WTC11 (cell line): Measurements from ENCODE around the gene UTF1. TPM values are rescaled to one million over a fixed set of nuclear protein-coding genes. Genes with fewer than 3 reads are reported as not detected.

Experiments used
- ATAC-seq: fragments of 200-7000 bp; cut with Tn5 transposase; 2 replicates; pipeline ENCODE4 v1.10.0; 2021; ENCODE audit warnings: mild to moderate bottlenecking, moderate library complexity
- CTCF ChIA-PET: fragments of 300-600 bp; sonication (Branson Sonifier 250); formaldehyde crosslinking; loops from one replicate; lab custom pipeline; 2021; ENCODE audit warnings: antibody characterized with exemption; lab: Charles Lee
- POLR2A ChIA-PET: fragments of 350-600 bp; sonication (Branson Sonifier 250); formaldehyde crosslinking; loops from one replicate; lab custom pipeline; 2021; ENCODE audit warnings: antibody characterized with exemption; lab: Charles Lee
- DNase-seq: peaks from one replicate; pipeline ENCODE4 v3.0.0; 2021; ENCODE audit warnings: low spot score
- H3K27ac Mint-ChIP-seq: 2 replicates; pipeline ENCODE4 v1.8.0; 2021; ENCODE audit warnings: mixed read lengths
- H3K27me3 Mint-ChIP-seq: 2 replicates; pipeline ENCODE4 v1.8.0; 2021; ENCODE audit warnings: low read depth, mild to moderate bottlenecking, moderate library complexity, mixed read lengths
- H3K36me3 Mint-ChIP-seq: 2 replicates; pipeline ENCODE4 v1.8.0; 2021; ENCODE audit warnings: mixed read lengths
- H3K4me1 Mint-ChIP-seq: 2 replicates; pipeline ENCODE4 v1.8.0; 2022; ENCODE audit warnings: mixed read lengths
- H3K4me3 Mint-ChIP-seq: 2 replicates; pipeline ENCODE4 v1.8.0; 2021; ENCODE audit warnings: mild to moderate bottlenecking, moderate library complexity, mixed read lengths
- H3K9me3 Mint-ChIP-seq: 2 replicates; pipeline ENCODE4 v1.8.0; 2021; ENCODE audit warnings: mixed read lengths
- CREM ChIP-seq: sonication (generic); formaldehyde crosslinking; IDR thresholded peaks from 2 replicates; pipeline ENCODE4 v1.8.1; 2022; ENCODE audit warnings: mild to moderate bottlenecking, missing genetic modification reagents, moderate library complexity
- EMX1 ChIP-seq: fragments of 250-450 bp; sonication (Bioruptor Pico); IDR thresholded peaks from 2 replicates; pipeline ENCODE4 v1.8.0; 2021; ENCODE audit warnings: mild to moderate bottlenecking
- ERG ChIP-seq: fragments of 250-450 bp; sonication (Bioruptor Pico); IDR thresholded peaks from 2 replicates; pipeline ENCODE4 v1.8.0; 2021; ENCODE audit warnings: mild to moderate bottlenecking
- FOXJ3 ChIP-seq: sonication (generic); formaldehyde crosslinking; IDR thresholded peaks from 2 replicates; pipeline ENCODE4 v1.9.0; 2021; ENCODE audit warnings: missing genetic modification reagents, mild to moderate bottlenecking, borderline replicate concordance
- FOXP4 ChIP-seq: sonication (generic); formaldehyde crosslinking; IDR thresholded peaks from 2 replicates; pipeline ENCODE4 v1.8.0; 2022; ENCODE audit warnings: mild to moderate bottlenecking, missing genetic modification reagents
- MXD4 ChIP-seq: fragments of 250-450 bp; sonication (Bioruptor Pico); IDR thresholded peaks from 2 replicates; pipeline ENCODE4 v1.8.0; 2021; ENCODE audit warnings: mild to moderate bottlenecking, moderate library complexity, borderline replicate concordance
- NFATC4 ChIP-seq: fragments of 250-450 bp; sonication (Bioruptor Pico); IDR thresholded peaks from 2 replicates; pipeline ENCODE4 v1.9.0; 2021; ENCODE audit warnings: mild to moderate bottlenecking
- NFE2L1 ChIP-seq: sonication (generic); formaldehyde crosslinking; IDR thresholded peaks from 2 replicates; pipeline ENCODE4 v1.8.1; 2023; ENCODE audit warnings: missing genetic modification reagents
- PRRX2 ChIP-seq: fragments of 250-450 bp; sonication (Bioruptor Pico); IDR thresholded peaks from 2 replicates; pipeline ENCODE4 v1.8.0; 2021; ENCODE audit warnings: mild to moderate bottlenecking
- SMAD4 ChIP-seq: sonication (generic); formaldehyde crosslinking; IDR thresholded peaks from 2 replicates; pipeline ENCODE4 v1.8.0; 2022; ENCODE audit warnings: mild to moderate bottlenecking, missing genetic modification reagents
- ZBTB43 ChIP-seq: sonication (generic); formaldehyde crosslinking; IDR thresholded peaks from 2 replicates; pipeline ENCODE4 v1.8.1; 2023; ENCODE audit warnings: mild to moderate bottlenecking, missing genetic modification reagents
- ZNF121 ChIP-seq: sonication (generic); formaldehyde crosslinking; IDR thresholded peaks from 2 replicates; pipeline ENCODE4 v1.8.0; 2023; ENCODE audit warnings: missing genetic modification reagents
- ZNF138 ChIP-seq: sonication (generic); formaldehyde crosslinking; conservative IDR thresholded peaks from 2 replicates; pipeline ENCODE4 v1.8.1; 2022; ENCODE audit warnings: mild to moderate bottlenecking, moderate library complexity, missing genetic modification reagents
- ZNF512 ChIP-seq: sonication (generic); formaldehyde crosslinking; IDR thresholded peaks from 2 replicates; pipeline ENCODE4 v1.8.1; 2022; ENCODE audit warnings: missing genetic modification reagents, borderline replicate concordance
- ZNF532 ChIP-seq: fragments of 250-450 bp; sonication (Bioruptor Pico); IDR thresholded peaks from 2 replicates; pipeline ENCODE4 v1.9.0; 2021; ENCODE audit warnings: mild to moderate bottlenecking, borderline replicate concordance
- ZNF671 ChIP-seq: fragments of 250-450 bp; sonication (Bioruptor Pico); IDR thresholded peaks from 2 replicates; pipeline ENCODE4 v1.8.0; 2021; ENCODE audit warnings: mild to moderate bottlenecking
- total RNA-seq: library from RNA; stranded (reverse); gene quantifications from 3 replicates; pipeline ENCODE4 v1.2.3, GENCODE V29; 2021

The UTF1 gene
- total RNA-seq, 1 experiment from 2014 or later = 196 TPM

GRCh38 chr10:133195611-133196010 lies 34.4 kb upstream of the UTF1 start:
- ATAC-seq = no peak
- peaks cover 24% of the 10 kb centered on the region for H3K36me3 Mint-ChIP-seq
- TF ChIP-seq CREM (CRISPR knock-in tag) = no peak
- TF ChIP-seq PRRX2 = no peak
- TF ChIP-seq MXD4 (CRISPR knock-in tag) = no peak
- TF ChIP-seq ZNF671 (CRISPR knock-in tag) = no peak
- no peak for TF ChIP-seq ZNF512 (CRISPR knock-in tag)
- TF ChIP-seq ZNF532 (CRISPR knock-in tag) = no peak
- TF ChIP-seq SMAD4 (CRISPR knock-in tag) = no peak
- no peak for TF ChIP-seq ZNF121 (CRISPR knock-in tag)
- no peak for TF ChIP-seq NFE2L1 (CRISPR knock-in tag)
- no peak for TF ChIP-seq EMX1 (CRISPR knock-in tag)
- no peak for TF ChIP-seq ZNF138 (CRISPR knock-in tag)
- no peak for TF ChIP-seq FOXJ3 (CRISPR knock-in tag)
- TF ChIP-seq ZBTB43 (CRISPR knock-in tag) = no peak
- TF ChIP-seq NFATC4 (CRISPR knock-in tag) = no peak
- TF ChIP-seq ERG (CRISPR knock-in tag) = no peak
- TF ChIP-seq FOXP4 (CRISPR knock-in tag) = no peak
- TF ChIP-seq, all 79 proteins: peak for 0
- Mint-ChIP-seq H3K9me3 (peaks cover 28% of the 10 kb centered on the region), H3K27ac (no peak overlapping the region), H3K4me1 (no peaks in the 10 kb centered on the region), H3K4me3 (no peak overlapping the region), H3K27me3 (peaks cover 12% of the 10 kb centered on the region)
- no peak for DNase-seq
- POLR2A ChIA-PET = no interaction called here
- CTCF ChIA-PET = interaction anchor here (2.8 kb wide), 1 partner anchor 52 kb away, joined by 19 read pairs; no protein-coding TSS in a partner anchor
